CD4-positive, alpha-beta memory T cell (primary cell): Measurements from ENCODE around the gene TCF7L1. TPM values are rescaled to one million over a fixed set of nuclear protein-coding genes. Genes with fewer than 3 reads are reported as not detected.

Experiments
- CTCF ChIA-PET: fragments of 350-600 bp; sonication (Branson Sonifier 250); formaldehyde crosslinking; loops from one replicate; lab custom pipeline; 2021; ENCODE audit warnings: inconsistent platforms; ENCODE audit not compliant: partially characterized antibody; lab: Charles Lee
- POLR2A ChIA-PET: fragments of 350-600 bp; sonication (Branson Sonifier 250); formaldehyde crosslinking; loops from one replicate; lab custom pipeline; 2021; ENCODE audit not compliant: partially characterized antibody; lab: Charles Lee
- DNase-seq, 5 donors: peaks; one replicate each; pipeline versions ENCODE4 v3.0.0 to v3.0.0-alpha.2; 2020 to 2022; ENCODE audit warnings: mixed read lengths in 1 of 5
- H3K27ac ChIP-seq: one replicate; pipeline ENCODE4 v1.7.0; 2013; ENCODE audit warnings: low read depth, low read length
- H3K27me3 ChIP-seq: 2 replicates; pipeline ENCODE4 v1.7.0; 2013; ENCODE audit warnings: mild to moderate bottlenecking, low read length, moderate library complexity; ENCODE audit not compliant: insufficient read depth
- H3K36me3 ChIP-seq: 2 replicates; pipeline ENCODE4 v1.7.0; 2013; ENCODE audit warnings: mild to moderate bottlenecking, low read length, moderate library complexity; ENCODE audit not compliant: insufficient read depth
- H3K4me1 ChIP-seq: 2 replicates; pipeline ENCODE4 v1.7.0; 2013; ENCODE audit warnings: mild to moderate bottlenecking, low read length, moderate library complexity; ENCODE audit not compliant: insufficient read depth
- H3K4me3 ChIP-seq, 2 donors: one replicate each; pipeline ENCODE4 v1.7.0; 2013; ENCODE audit warnings: low read length in 2 of 2, mild to moderate bottlenecking in 1 of 2
- H3K9me3 ChIP-seq, 2 donors: one replicate each; pipeline ENCODE4 v1.7.0; 2013; ENCODE audit warnings: low read length in 2 of 2, control low read depth in 1 of 2; ENCODE audit not compliant: control insufficient read depth in 1 of 2
- H3K27ac Mint-ChIP-seq, 7 donors: one replicate each; pipeline ENCODE4 v1.8.0; 2020 to 2021; ENCODE audit warnings: mixed read lengths in 7 of 7, mild to moderate bottlenecking in 6 of 7, inconsistent platforms in 3 of 7, moderate library complexity in 3 of 7
- H3K27me3 Mint-ChIP-seq, 2 donors: one replicate each; pipeline ENCODE4 v1.8.0; 2020 to 2021; ENCODE audit warnings: mixed read lengths in 2 of 2
- H3K36me3 Mint-ChIP-seq, 2 donors: one replicate each; pipeline ENCODE4 v1.8.0; 2020 to 2021; ENCODE audit warnings: mixed read lengths in 2 of 2, inconsistent platforms in 1 of 2, mild to moderate bottlenecking in 1 of 2
- H3K4me1 Mint-ChIP-seq, 4 donors: one replicate each; pipeline ENCODE4 v1.8.0; 2020 to 2021; ENCODE audit warnings: mixed read lengths in 4 of 4, mild to moderate bottlenecking in 1 of 4
- H3K4me3 Mint-ChIP-seq, 8 donors: one replicate each; pipeline ENCODE4 v1.8.0; 2020 to 2021; ENCODE audit warnings: mixed read lengths in 8 of 8, mild to moderate bottlenecking in 7 of 8, moderate library complexity in 6 of 8, inconsistent platforms in 3 of 8
- H3K9me3 Mint-ChIP-seq, 8 donors: one replicate each; pipeline ENCODE4 v1.8.0; 2020 to 2021; ENCODE audit warnings: mixed read lengths in 8 of 8, mild to moderate bottlenecking in 5 of 8, inconsistent platforms in 3 of 8, moderate library complexity in 1 of 8
- intact Hi-C: fragments of 100-400 bp; cut with micrococcal nuclease; formaldehyde crosslinking; loops from one replicate; pipeline ENCODE4 v1.15.1; 2023
- polyA plus RNA-seq, 2 donors: library from polyadenylated mRNA; unstranded; fragments of 300-500 nt; fragmentation: Illumina TruSeq; gene quantifications; one replicate each; pipeline ENCODE4 v1.2.3, GENCODE V29; 2021
- total RNA-seq, 2 experiments: library from RNA; stranded (reverse); gene quantifications; one replicate each; pipeline ENCODE4 v1.2.3, GENCODE V29; 2021

TCF7L1 gene
- total and polyA plus RNA-seq, 4 experiments from 2014 or later: 0.06 TPM; not detected in 3

- Histone ChIP-seq H3K27ac (no peak overlapping the region), H3K27me3 (no peaks in the 10 kb centered on the region), H3K9me3 (no peaks in the 10 kb centered on the region), H3K4me3 (no peak overlapping the region), H3K4me1 (no peaks in the 10 kb centered on the region), H3K36me3 (no peaks in the 10 kb centered on the region)
- no peak overlapping the region for H3K4me3 Mint-ChIP-seq
- H3K27me3 Mint-ChIP-seq: peaks cover 3 to 5% of the 10 kb centered on the region in 2 donors
- H3K4me1 Mint-ChIP-seq: no peaks in the 10 kb centered on the region
- POLR2A ChIA-PET: no interaction called here
- CTCF ChIA-PET: no interaction called here
- no peak for DNase-seq
- H3K36me3 Mint-ChIP-seq: no peaks in the 10 kb centered on the region
- intact Hi-C loops: no loop called here
- H3K9me3 Mint-ChIP-seq: peaks cover 0 to 2% (median 0%) of the 10 kb centered on the region in 8 donors
- no peak overlapping the region for H3K27ac Mint-ChIP-seq
These were observed 23.4 kb downstream of the TCF7L1 start for GRCh38 chr2:85156619-85157018.

- CTCF ChIA-PET: interaction anchor here (0.6 kb wide), 1 partner anchor 58 kb away, joined by 3 read pairs; no protein-coding TSS in a partner anchor
- H3K36me3 Mint-ChIP-seq: no peaks in the 10 kb centered on the region
- no peak overlapping the region for H3K4me3 Mint-ChIP-seq
- H3K9me3 Mint-ChIP-seq: peaks cover 0 to 2% (median 0%) of the 10 kb centered on the region in 8 donors
- DNase-seq: no peak
- Histone ChIP-seq H3K9me3 (no peaks in the 10 kb centered on the region), H3K27me3 (no peaks in the 10 kb centered on the region), H3K36me3 (no peaks in the 10 kb centered on the region), H3K4me3 (no peak overlapping the region), H3K4me1 (no peaks in the 10 kb centered on the region), H3K27ac (no peak overlapping the region)
- POLR2A ChIA-PET: no interaction called here
- intact Hi-C loops: no loop called here
- no peaks in the 10 kb centered on the region for H3K4me1 Mint-ChIP-seq
- H3K27ac Mint-ChIP-seq: no peak overlapping the region
- peaks cover 3 to 7% of the 10 kb centered on the region in 2 donors for H3K27me3 Mint-ChIP-seq
These were observed 24.2 kb downstream of the TCF7L1 start for GRCh38 chr2:85157345-85157744.

GRCh38 chr2:85158559-85159273, 25.5 kb downstream of the TCF7L1 start:
- CTCF ChIA-PET: no interaction called here
- no peak for DNase-seq
- no peak overlapping the region for H3K27ac Mint-ChIP-seq
- H3K9me3 Mint-ChIP-seq: peaks cover 0 to 2% (median 0%) of the 10 kb centered on the region in 8 donors
- H3K27me3 ChIP-seq: no peaks in the 10 kb centered on the region
- H3K4me3 Mint-ChIP-seq: no peak overlapping the region
- H3K4me3 ChIP-seq: no peak overlapping the region
- H3K36me3 Mint-ChIP-seq: no peaks in the 10 kb centered on the region
- H3K4me1 Mint-ChIP-seq: no peaks in the 10 kb centered on the region
- H3K27me3 Mint-ChIP-seq: peaks cover 7% of the 10 kb centered on the region in 2 donors
- H3K9me3 ChIP-seq: no peaks in the 10 kb centered on the region
- no peak overlapping the region for H3K27ac ChIP-seq
- no peaks in the 10 kb centered on the region for H3K4me1 ChIP-seq
- intact Hi-C loops: no loop called here
- H3K36me3 ChIP-seq: no peaks in the 10 kb centered on the region
- POLR2A ChIA-PET: no interaction called here

GRCh38 chr2:85159589-85159988, 26.4 kb downstream of the TCF7L1 start:
- no peak overlapping the region for H3K27ac ChIP-seq
- H3K4me1 ChIP-seq: no peaks in the 10 kb centered on the region
- Mint-ChIP-seq H3K27me3 (peaks cover 7 to 9% of the 10 kb centered on the region in 2 donors), H3K27ac (no peak overlapping the region), H3K4me1 (no peaks in the 10 kb centered on the region), H3K9me3 (peaks cover 0 to 2% (median 0%) of the 10 kb centered on the region in 8 donors), H3K36me3 (no peaks in the 10 kb centered on the region), H3K4me3 (no peak overlapping the region)
- ChIA-PET POLR2A (no interaction called here), CTCF (no interaction called here)
- H3K36me3 ChIP-seq: no peaks in the 10 kb centered on the region
- no peak for DNase-seq
- H3K9me3 ChIP-seq: no peaks in the 10 kb centered on the region
- H3K27me3 ChIP-seq: no peaks in the 10 kb centered on the region
- H3K4me3 ChIP-seq: no peak overlapping the region
- intact Hi-C loops: no loop called here

GRCh38 chr2:85160966-85161960, 28.1 kb downstream of the TCF7L1 start:
- ChIA-PET CTCF (no interaction called here), POLR2A (no interaction called here)
- Mint-ChIP-seq H3K27ac (no peak overlapping the region), H3K27me3 (peaks cover 7 to 10% of the 10 kb centered on the region in 2 donors), H3K4me1 (no peaks in the 10 kb centered on the region), H3K4me3 (no peak overlapping the region), H3K9me3 (peaks cover 0 to 2% (median 0%) of the 10 kb centered on the region in 8 donors), H3K36me3 (no peaks in the 10 kb centered on the region)
- Histone ChIP-seq H3K36me3 (no peaks in the 10 kb centered on the region), H3K9me3 (no peaks in the 10 kb centered on the region), H3K27ac (no peak overlapping the region), H3K4me1 (no peaks in the 10 kb centered on the region), H3K4me3 (no peak overlapping the region), H3K27me3 (no peaks in the 10 kb centered on the region)
- intact Hi-C loops: no loop called here
- DNase-seq: no peak

- intact Hi-C loops: no loop called here
- H3K4me1 ChIP-seq: no peaks in the 10 kb centered on the region
- no peak overlapping the region for H3K27ac ChIP-seq
- peaks cover 10 to 11% of the 10 kb centered on the region in 2 donors for H3K27me3 Mint-ChIP-seq
- no peak overlapping the region for H3K4me3 ChIP-seq
- peaks cover 0 to 2% (median 0%) of the 10 kb centered on the region in 8 donors for H3K9me3 Mint-ChIP-seq
- H3K36me3 ChIP-seq: no peaks in the 10 kb centered on the region
- no peak overlapping the region for H3K27ac Mint-ChIP-seq
- CTCF ChIA-PET: no interaction called here
- H3K27me3 ChIP-seq: no peaks in the 10 kb centered on the region
- no peaks in the 10 kb centered on the region for H3K9me3 ChIP-seq
- no peaks in the 10 kb centered on the region for H3K4me1 Mint-ChIP-seq
- peak overlapping the region in 1 of 8 donors; percentile 3 for H3K4me3 Mint-ChIP-seq
- no peaks in the 10 kb centered on the region for H3K36me3 Mint-ChIP-seq
- no peak for DNase-seq
- POLR2A ChIA-PET: no interaction called here
These were observed 29.6 kb downstream of the TCF7L1 start for GRCh38 chr2:85162746-85163301.

- no peaks in the 10 kb centered on the region for H3K4me1 ChIP-seq
- Mint-ChIP-seq H3K27ac (no peak overlapping the region), H3K4me3 (no peak overlapping the region), H3K36me3 (no peaks in the 10 kb centered on the region), H3K27me3 (peaks cover 9 to 12% of the 10 kb centered on the region in 2 donors), H3K4me1 (no peaks in the 10 kb centered on the region), H3K9me3 (peaks cover 0 to 2% (median 0%) of the 10 kb centered on the region in 8 donors)
- no peak overlapping the region for H3K4me3 ChIP-seq
- H3K36me3 ChIP-seq: no peaks in the 10 kb centered on the region
- ChIA-PET CTCF (no interaction called here), POLR2A (no interaction called here)
- H3K27me3 ChIP-seq: no peaks in the 10 kb centered on the region
- H3K9me3 ChIP-seq: no peaks in the 10 kb centered on the region
- H3K27ac ChIP-seq: no peak overlapping the region
- intact Hi-C loops: no loop called here
- DNase-seq: no peak
These were observed 30.5 kb downstream of the TCF7L1 start for GRCh38 chr2:85163675-85164074.
